Lower lobe of right lung (tissue), 2 donors: ENCODE results near the gene IL18R1. TPM values are rescaled to one million over a fixed set of nuclear protein-coding genes. Genes with fewer than 3 reads are reported as not detected.

ENCODE experiments used
- ATAC-seq, 2 donors: fragments of 200-7000 bp; cut with Tn5 transposase; one replicate each; pipeline ENCODE4 v1.9.1; 2020 to 2022; ENCODE audit warnings: mild to moderate bottlenecking in 2 of 2, moderate library complexity in 2 of 2
- DNase-seq: peaks from one replicate; pipeline ENCODE4 v3.0.0-alpha.2; 2020
- H3K27ac ChIP-seq: fragments of 200-600 bp; one replicate; pipeline ENCODE4 v1.8.0; 2022
- H3K27me3 ChIP-seq: fragments of 200-600 bp; one replicate; pipeline ENCODE4 v1.8.0; 2022; ENCODE audit warnings: low read depth
- H3K36me3 ChIP-seq: fragments of 200-600 bp; one replicate; pipeline ENCODE4 v1.8.0; 2022; ENCODE audit warnings: mild to moderate bottlenecking
- H3K4me1 ChIP-seq: fragments of 200-600 bp; one replicate; pipeline ENCODE4 v1.8.0; 2022
- H3K4me3 ChIP-seq: fragments of 200-600 bp; one replicate; pipeline ENCODE4 v1.8.0; 2022; ENCODE audit warnings: mild to moderate bottlenecking
- H3K9me3 ChIP-seq: fragments of 200-600 bp; one replicate; pipeline ENCODE4 v1.8.0; 2022
- CTCF ChIP-seq: fragments of 200-600 bp; IDR thresholded peaks from one replicate; pipeline ENCODE4 v1.8.0; 2022; ENCODE audit warnings: antibody characterized with exemption, mild to moderate bottlenecking
- intact Hi-C: fragments of 100-400 bp; cut with DNase I; formaldehyde crosslinking; loops from one replicate; pipeline ENCODE4 v1.11.0; 2022
- total RNA-seq: library from RNA; stranded (reverse); fragmentation: NEBNext Ultra II Directional; extraction: Animal tissue kit (Norgen Biotek cat#: 25700); gene quantifications from one replicate; pipeline ENCODE4 v1.2.1, GENCODE V29; 2021
- donor health status: DM: no; HTN: yes; CAD: no; lungs with severe emphysema.

IL18R1 gene
- total RNA-seq, 1 donor from 2014 or later, result 27.5 TPM

- no peak for TF ChIP-seq CTCF
- Histone ChIP-seq H3K4me3 (no peak overlapping the region), H3K27ac (no peak overlapping the region), H3K36me3 (no peaks in the 10 kb centered on the region), H3K9me3 (no peaks in the 10 kb centered on the region), H3K4me1 (no peaks in the 10 kb centered on the region), H3K27me3 (no peaks in the 10 kb centered on the region)
- ATAC-seq, result no peak
- intact Hi-C loops, result no loop called here
- no peak for DNase-seq
These were observed 42.1 kb upstream of the IL18R1 start for GRCh38 chr2:102313471-102313870.

- intact Hi-C loops, result no loop called here
- Histone ChIP-seq H3K9me3 (no peaks in the 10 kb centered on the region), H3K27ac (no peak overlapping the region), H3K27me3 (no peaks in the 10 kb centered on the region), H3K4me1 (no peaks in the 10 kb centered on the region), H3K36me3 (no peaks in the 10 kb centered on the region), H3K4me3 (no peak overlapping the region)
- DNase-seq (no peak), ATAC-seq (no peak)
- no peak for TF ChIP-seq CTCF
These were observed 41.6 kb upstream of the IL18R1 start for GRCh38 chr2:102313950-102314349.

- no peak for TF ChIP-seq CTCF
- no peaks in the 10 kb centered on the region for H3K36me3 ChIP-seq
- H3K27ac ChIP-seq, result no peak overlapping the region
- ATAC-seq (no peak), DNase-seq (no peak)
- H3K9me3 ChIP-seq, result no peaks in the 10 kb centered on the region
- H3K4me1 ChIP-seq, result no peaks in the 10 kb centered on the region
- no peaks in the 10 kb centered on the region for H3K27me3 ChIP-seq
- intact Hi-C loops, result no loop called here
- H3K4me3 ChIP-seq, result no peak overlapping the region
These were observed 39.7 kb upstream of the IL18R1 start for GRCh38 chr2:102315921-102316320.

- Histone ChIP-seq H3K27ac (no peak overlapping the region), H3K9me3 (no peaks in the 10 kb centered on the region), H3K4me3 (no peak overlapping the region), H3K36me3 (no peaks in the 10 kb centered on the region), H3K4me1 (no peaks in the 10 kb centered on the region), H3K27me3 (no peaks in the 10 kb centered on the region)
- DNase-seq (no peak), ATAC-seq (no peak)
- intact Hi-C loops, result no loop called here
- no peak for TF ChIP-seq CTCF
These were observed 37.9 kb upstream of the IL18R1 start for GRCh38 chr2:102317715-102318114.

GRCh38 chr2:102318437-102318836, 37.2 kb upstream of the IL18R1 start:
- no peaks in the 10 kb centered on the region for H3K36me3 ChIP-seq
- DNase-seq (no peak), ATAC-seq (no peak)
- H3K4me3 ChIP-seq, result no peak overlapping the region
- H3K27me3 ChIP-seq, result no peaks in the 10 kb centered on the region
- H3K9me3 ChIP-seq, result no peaks in the 10 kb centered on the region
- no peak for TF ChIP-seq CTCF
- H3K4me1 ChIP-seq, result no peaks in the 10 kb centered on the region
- intact Hi-C loops, result no loop called here
- H3K27ac ChIP-seq, result no peak overlapping the region
